ENCODE measurements around the gene CCDC57.

Gene CCDC57

GRCh38 chr17:82246365-82247181, 33.9 kb upstream of the CCDC57 start:
- no peak for DNase-seq

- no peak for DNase-seq
Measured at GRCh38 chr17:82246040-82246364, 33.4 kb upstream of the CCDC57 start.

- DNase-seq, result no peak
Measured at GRCh38 chr17:82245134-82246039, 32.7 kb upstream of the CCDC57 start.

GRCh38 chr17:82244413-82245133, 31.9 kb upstream of the CCDC57 start:
- DNase-seq, result peak; percentile 17

- DNase-seq, result no peak
Measured at GRCh38 chr17:82243648-82244412, 31.2 kb upstream of the CCDC57 start.

- DNase-seq, result no peak
Measured at GRCh38 chr17:82242977-82243647, 30.5 kb upstream of the CCDC57 start.

- no peak for DNase-seq
Measured at GRCh38 chr17:82242698-82242976, 30.0 kb upstream of the CCDC57 start.

- DNase-seq, result no peak
Measured at GRCh38 chr17:82241926-82242697, 29.5 kb upstream of the CCDC57 start.

GRCh38 chr17:82241183-82241925, 28.7 kb upstream of the CCDC57 start:
- no peak for DNase-seq

- DNase-seq, result no peak
Measured at GRCh38 chr17:82240506-82241182, 28.0 kb upstream of the CCDC57 start.

GRCh38 chr17:82239926-82240505, 27.4 kb upstream of the CCDC57 start:
- no peak for DNase-seq

- no peak for DNase-seq
Measured at GRCh38 chr17:82239401-82239925, 26.8 kb upstream of the CCDC57 start.

GRCh38 chr17:82238472-82239201, 26.0 kb upstream of the CCDC57 start:
- DNase-seq, result peak; percentile 32

GRCh38 chr17:82237746-82238471, 25.3 kb upstream of the CCDC57 start:
- no peak for DNase-seq

- no peak for DNase-seq
Measured at GRCh38 chr17:82237083-82237745, 24.6 kb upstream of the CCDC57 start.

GRCh38 chr17:82236142-82236971, 23.7 kb upstream of the CCDC57 start:
- DNase-seq, result peak; percentile 70

- DNase-seq, result no peak
Measured at GRCh38 chr17:82235775-82236141, 23.1 kb upstream of the CCDC57 start.

Measured in NCI-H82 (cell line).